GM21717 (cell line): ENCODE results near the gene TNF.
"Not testable (repeated sequence)": the region's sequence is repeated elsewhere in the genome, so short reads cannot be mapped to it uniquely, and the experiment has no call there.

Experiments used
- ATAC-seq: cut with Tn5 transposase; IDR thresholded peaks from one replicate; pipeline ENCODE4 v1.9.1; 2021; ENCODE audit warnings: mild to moderate bottlenecking, moderate library complexity; ENCODE audit not compliant: unreplicated experiment

Gene TNF

GRCh38 chr6:31586599-31587281 is 11.4 kb downstream of the TNF start:
- ATAC-seq, result no peak

DNA sequence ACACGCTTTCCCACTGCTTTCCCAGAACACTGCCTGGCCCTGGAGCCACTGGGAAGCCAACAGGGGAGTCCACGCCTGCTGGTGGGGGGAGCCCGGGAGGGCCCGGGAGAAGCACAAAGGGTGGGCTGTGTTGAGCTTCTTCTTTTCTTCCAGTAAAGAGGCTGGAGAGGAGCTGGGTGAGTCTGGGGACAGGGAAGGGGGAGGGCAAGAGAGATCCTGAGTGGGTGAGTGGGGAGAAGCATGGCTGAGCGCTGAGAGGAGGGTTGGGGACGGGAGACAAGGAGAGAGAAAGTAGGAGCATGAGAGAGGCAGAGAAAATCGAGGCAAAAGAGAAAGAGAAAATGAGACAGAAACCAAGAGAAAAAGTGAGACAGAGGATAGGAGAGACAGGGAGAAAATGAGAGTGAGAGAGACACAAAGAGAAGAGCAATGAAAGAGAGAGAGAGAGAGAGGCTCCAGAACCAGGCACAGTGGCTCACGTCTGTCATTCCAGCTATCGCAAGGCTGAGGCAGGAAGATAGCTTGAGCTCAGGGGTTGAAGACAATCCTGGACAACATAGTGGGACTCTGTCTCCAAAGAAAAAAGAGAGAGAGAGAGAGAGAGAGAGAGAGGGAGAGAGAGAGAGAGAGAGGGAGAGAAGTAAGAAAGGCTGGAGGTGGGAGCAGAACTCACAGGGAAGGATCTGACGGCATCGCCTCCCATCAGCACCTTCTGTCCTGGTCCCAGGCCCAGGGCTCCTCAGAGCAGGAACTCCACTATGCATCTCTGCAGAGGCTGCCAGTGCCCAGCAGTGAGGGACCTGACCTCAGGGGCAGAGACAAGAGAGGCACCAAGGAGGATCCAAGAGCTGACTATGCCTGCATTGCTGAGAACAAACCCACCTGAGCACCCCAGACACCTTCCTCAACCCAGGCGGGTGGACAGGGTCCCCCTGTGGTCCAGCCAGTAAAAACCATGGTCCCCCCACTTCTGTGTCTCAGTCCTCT is 12.7 kb downstream of the TNF start:
- ATAC-seq, result no peak

DNA sequence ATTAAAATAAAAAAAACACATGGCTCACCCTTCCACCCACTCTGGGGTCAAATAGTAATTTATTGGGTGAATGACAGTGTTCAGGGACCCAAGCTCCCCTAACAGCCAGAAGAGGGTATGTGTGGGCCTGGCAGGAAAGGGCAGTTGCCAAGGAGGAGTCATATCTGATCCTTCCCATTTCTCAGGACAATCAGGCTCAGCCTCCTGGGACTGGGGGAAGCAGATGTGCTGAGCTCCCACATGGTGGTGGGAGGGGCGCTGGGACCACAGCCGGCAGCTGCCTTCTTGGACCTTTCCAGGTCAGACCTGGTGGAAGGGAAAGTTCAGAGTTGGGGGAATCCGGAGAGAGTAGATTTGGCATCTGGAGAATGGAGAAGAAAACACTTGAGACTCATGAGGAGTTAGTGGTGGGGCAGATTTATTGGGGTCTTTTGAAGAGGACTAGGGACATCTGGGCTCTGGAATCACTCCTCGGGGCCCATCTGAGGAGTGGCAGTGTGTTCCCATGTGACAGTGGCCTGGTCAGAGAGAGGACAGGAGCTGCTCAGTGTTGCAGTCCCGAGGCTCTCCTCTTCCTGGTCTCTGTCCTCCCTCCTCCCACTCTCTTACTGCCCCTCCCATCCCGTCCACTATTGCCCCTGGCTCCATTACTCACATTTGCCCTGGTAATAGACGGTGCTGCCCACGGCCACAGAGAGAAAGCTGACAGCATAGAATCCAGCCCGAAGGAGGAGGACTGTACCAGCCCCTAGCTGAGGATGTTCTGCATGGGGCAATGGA is 13.7 kb downstream of the TNF start:
- no peak for ATAC-seq

- ATAC-seq, result not testable (repeated sequence)
Measured at GRCh38 chr6:31590691-31591090, 15.3 kb downstream of the TNF start.

- ATAC-seq, result no peak
Measured at GRCh38 chr6:31592396-31592771, 17.0 kb downstream of the TNF start.

GRCh38 chr6:31597006-31597405 is 21.6 kb downstream of the TNF start:
- ATAC-seq, result no peak

- no peak for ATAC-seq
Measured at GRCh38 chr6:31607317-31607716, 32.0 kb downstream of the TNF start.

DNA sequence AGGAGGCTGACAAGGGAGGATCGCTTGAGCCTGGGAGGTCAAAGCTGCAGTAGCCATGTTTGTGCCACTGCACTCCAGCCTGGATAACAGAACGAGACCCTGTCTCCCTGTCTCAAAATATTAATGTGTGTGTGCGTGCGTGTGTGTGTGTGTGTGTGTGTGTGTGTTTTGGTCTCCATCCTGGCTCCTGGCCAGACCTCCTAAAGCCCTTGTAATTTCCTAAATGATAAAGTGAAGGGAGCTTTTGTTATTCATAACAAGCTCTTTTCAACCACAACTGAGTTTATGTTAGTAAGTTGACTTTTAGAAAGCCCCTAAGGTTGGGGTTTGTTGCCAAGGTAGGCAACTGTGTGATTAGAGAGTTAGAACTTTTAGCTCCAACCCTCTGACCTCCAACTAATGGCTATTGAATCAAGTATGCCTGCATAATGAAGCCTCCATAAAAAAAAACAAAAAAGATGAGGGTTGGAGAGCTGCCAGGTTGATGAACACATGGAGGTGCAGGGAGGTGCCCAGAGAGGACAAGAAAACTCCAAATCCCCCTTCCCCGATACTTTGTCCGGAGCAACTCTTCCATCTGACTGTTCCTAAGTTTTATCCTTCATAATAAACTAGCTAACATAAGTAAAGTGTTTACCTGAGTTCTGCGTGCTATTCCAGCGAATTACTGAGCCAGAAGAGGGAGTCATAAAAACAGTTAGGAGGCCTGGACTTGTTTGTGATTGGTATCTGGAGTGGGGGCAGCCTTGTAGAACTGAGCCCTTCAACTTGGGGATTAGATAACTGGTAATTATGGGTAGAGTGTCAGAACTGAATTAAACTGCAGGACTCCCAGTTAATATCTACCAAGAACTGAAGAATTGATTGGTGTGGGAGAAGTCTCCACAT is 34.4 kb downstream of the TNF start:
- no peak for ATAC-seq

GRCh38 chr6:31610968-31611367 is 35.6 kb downstream of the TNF start:
- ATAC-seq, result no peak

GRCh38 chr6:31614075-31614619 is 38.8 kb downstream of the TNF start:
- no peak for ATAC-seq

DNA sequence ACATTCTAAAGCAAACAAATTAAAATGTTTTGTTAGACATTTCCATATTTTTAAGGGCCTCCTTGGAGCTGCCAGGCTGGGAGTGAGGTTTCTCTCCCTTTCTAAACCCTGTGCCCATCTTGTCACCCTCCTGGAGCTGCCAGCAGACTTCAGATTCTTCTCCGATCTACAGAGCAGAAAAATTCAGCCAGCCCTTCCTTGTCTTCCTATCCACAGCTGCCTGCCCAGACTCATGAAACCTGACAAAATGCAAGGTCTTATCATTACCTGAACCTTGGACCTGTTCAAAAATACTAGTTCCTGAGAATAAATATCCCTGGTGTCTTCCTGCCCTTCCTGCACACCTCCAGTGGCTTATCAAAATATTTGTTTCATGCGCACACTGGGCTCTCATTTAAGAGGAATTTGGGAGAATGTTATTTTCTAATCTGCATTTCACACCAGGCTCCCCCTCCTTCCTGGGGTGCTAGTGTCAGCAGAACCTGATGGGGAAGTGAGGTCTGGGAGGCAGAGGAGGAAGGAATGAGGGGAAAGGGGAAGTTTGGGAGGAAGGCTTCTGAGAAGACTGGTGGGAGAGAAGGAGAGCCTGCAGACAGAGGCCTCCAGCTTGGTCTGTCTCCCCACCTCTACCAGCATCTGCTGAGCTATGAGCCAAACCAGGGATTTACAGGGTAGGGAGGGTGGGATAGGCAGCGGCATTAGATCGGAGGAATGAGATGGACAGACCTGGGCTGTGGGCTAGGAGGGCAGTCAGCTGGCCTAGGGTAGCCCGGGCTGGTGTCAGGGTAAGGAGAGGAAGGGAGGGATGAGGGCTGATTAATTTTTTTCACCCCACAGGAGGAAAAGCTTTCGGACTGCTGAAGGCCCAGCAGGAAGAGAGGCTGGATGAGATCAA is 39.6 kb downstream of the TNF start, which contains the start of gene AIF1:
Gene AIF1 (plus strand): TSS at position 551 of the 895 bp plus-strand sequence. CDS start 96 bp downstream, at position 647.
- no peak for ATAC-seq

- no peak for ATAC-seq
Measured at GRCh38 chr6:31615748-31616147, 40.4 kb downstream of the TNF start.

- ATAC-seq, result no peak
Measured at GRCh38 chr6:31617010-31617409, 41.6 kb downstream of the TNF start.

GRCh38 chr6:31619805-31620585 is 44.6 kb downstream of the TNF start:
- peak; percentile 70 for ATAC-seq

DNA sequence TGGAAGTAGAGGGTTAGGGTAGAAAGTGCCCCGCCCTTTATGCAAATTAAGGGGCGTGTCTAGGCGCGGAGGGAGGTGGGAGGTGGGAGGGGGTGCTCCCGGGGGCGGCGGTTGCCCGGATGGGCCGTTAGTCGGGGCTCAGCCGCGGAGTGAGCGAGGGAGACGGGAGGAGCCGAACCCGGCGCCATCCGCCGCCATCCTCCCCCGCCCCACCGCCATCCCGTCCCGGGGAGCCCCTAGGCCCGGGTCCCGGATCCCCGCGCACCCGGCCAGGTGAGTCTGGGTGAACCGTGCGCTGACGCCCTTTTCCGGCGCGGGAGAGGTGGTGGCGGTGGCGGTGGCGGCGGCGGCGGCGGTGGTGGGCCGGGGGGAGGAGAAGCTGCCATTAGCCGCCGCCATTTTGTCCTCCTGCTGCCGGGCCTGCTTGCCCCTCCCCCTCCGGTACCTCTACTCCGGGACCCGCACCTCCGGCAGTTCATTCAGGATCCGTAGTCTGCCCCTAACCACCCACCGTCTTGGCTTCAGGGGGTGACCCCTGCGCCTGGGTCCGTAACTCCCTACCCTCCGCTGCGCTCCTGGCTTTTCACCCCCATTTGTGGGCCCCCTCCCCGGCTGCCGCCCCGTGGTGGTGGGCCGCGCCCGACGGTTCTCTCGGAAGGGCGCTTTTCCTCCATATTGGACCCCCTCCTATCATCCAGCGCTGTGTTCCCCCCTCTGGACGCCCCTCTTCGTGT is 45.4 kb downstream of the TNF start, which contains the start of gene PRRC2A:
Gene PRRC2A (plus strand): TSS at position 130 of the 734 bp plus-strand sequence. CDS start 2,075 bp downstream, outside the sequence.
- peak; percentile 44 for ATAC-seq

DNA sequence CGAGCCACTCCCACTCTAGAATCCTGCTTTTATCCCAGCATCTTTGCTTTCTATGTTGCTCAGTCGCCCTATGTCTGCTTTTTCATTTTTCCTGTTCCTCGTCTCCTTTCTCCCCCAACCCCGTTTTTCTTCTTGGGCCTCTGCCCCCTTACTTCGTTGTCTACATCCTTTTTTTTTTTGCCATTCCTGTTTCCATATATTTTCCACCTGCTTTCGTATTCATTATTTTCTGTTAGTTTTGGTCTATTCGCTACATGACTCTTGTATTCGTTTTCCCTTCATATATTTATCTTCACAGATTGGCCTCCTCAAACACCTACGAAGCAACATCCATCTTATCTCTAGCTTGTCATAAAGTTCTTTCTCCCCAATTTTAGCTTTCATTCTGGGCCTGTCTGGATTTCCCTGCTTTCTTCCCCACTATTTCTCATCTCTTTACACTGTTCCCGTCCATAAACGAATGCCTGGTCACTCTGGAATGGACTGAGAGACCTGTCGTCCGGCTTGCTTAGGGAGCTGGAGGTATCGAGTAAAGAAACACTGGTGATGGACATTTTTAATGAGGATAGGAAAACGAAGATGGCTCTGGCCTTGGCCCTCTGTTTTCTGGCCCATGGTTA is 46.1 kb downstream of the TNF start:
- ATAC-seq, result no peak

DNA sequence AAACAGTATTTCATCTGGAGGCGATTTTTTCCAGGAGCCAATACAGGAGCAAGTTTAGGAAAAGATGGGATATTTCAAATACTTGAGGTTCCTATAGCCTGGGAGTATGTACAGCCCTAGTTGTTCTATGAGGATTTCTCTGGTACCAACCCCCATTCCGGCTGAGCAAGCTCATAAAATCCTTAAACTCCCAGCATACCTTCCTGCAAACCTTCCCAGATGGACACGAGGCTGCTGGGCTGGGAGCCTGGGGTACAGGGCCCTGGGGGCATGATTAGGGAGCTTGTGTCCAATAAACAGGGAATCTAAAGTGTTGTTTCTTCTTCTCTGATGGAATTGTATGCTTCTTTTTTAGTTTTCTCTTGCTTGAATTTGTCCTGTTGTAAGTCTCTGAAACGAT is 46.6 kb downstream of the TNF start:
- no peak for ATAC-seq
